Measurements from ENCODE around the gene LRRC10B. TPM values are rescaled to one million over a fixed set of nuclear protein-coding genes. Genes with fewer than 3 reads are reported as not detected.

LRRC10B gene
- total RNA-seq, 1 experiment from 2014 or later = 0.39 TPM

- H3K9ac ChIP-seq (ENCODE audit: extremely low read depth, insufficient read length, low read length) = no peak overlapping the region
- no peak overlapping the region for H2AK5ac ChIP-seq (ENCODE audit: insufficient read length, low read length)
- H4K5ac ChIP-seq (ENCODE audit: insufficient read length, low read depth, low read length) = no peak overlapping the region
- Mint-ChIP-seq H3K9me3 (no peaks in the 10 kb centered on the region), H3K36me3 (ENCODE audit: insufficient read depth in 1 of 3, low read depth in 3 of 3) (no peaks in the 10 kb centered on the region; a peak in 1 of 7 replicates), H3K4me3 (no peak overlapping the region), H3K27me3 (ENCODE audit: low read depth) (peaks cover 27% of the 10 kb centered on the region), H3K4me1 (peaks cover 10 to 26% of the 10 kb centered on the region in 2 experiments), H3K27ac (no peak overlapping the region)
- no peak overlapping the region for H4K8ac ChIP-seq (replicated peaks; ENCODE audit: insufficient read length, low read depth, low read length)
- no peaks in the 10 kb centered on the region for H3K79me2 ChIP-seq (ENCODE audit: insufficient read depth, low read length)
- no peak overlapping the region for H2BK15ac ChIP-seq (ENCODE audit: low read depth, low read length)
- no peak overlapping the region for H3K18ac ChIP-seq (ENCODE audit: insufficient read length, low read depth, low read length)
- 0 out of 2 replicates have a peak, but pooled peaks cover 2% of the 10 kb centered on the region for H3K4me1 ChIP-seq (ENCODE audit: insufficient read depth, low read length)
- H3K4me2 ChIP-seq (ENCODE audit: insufficient read depth, insufficient read length, low read length) = no peak overlapping the region
- 100% methylated on average over 5 of the region's 15 CpGs for WGBS (ENCODE audit: extremely low coverage, insufficient read length, low lambda C conversion rate)
- no peak overlapping the region for H2BK12ac ChIP-seq (ENCODE audit: insufficient read length, low read depth, low read length)
- no peak overlapping the region for H2AFZ ChIP-seq (ENCODE audit: low read length)
- H2BK20ac ChIP-seq (ENCODE audit: low read depth, low read length, poor library complexity, severe bottlenecking) = no peak overlapping the region
- H4K91ac ChIP-seq (ENCODE audit: insufficient read length, low read depth, low read length) = no peak overlapping the region
- H3T11ph ChIP-seq (ENCODE audit: low read length) = no peak overlapping the region
- no peak overlapping the region for H3K23ac ChIP-seq (ENCODE audit: insufficient read length, low read depth, low read length)
- no peak for TF ChIP-seq CTCF (conservative IDR thresholded peaks at IDR 0.05)
- H3K9me3 ChIP-seq (ENCODE audit: control insufficient read depth, low read depth, low read length) = no peaks in the 10 kb centered on the region
- H3K4ac ChIP-seq (ENCODE audit: low read depth, low read length) = no peak overlapping the region
- DNase-seq = no peak
- no peak overlapping the region for H3K14ac ChIP-seq (ENCODE audit: insufficient read depth, low read length)
- no peaks in the 10 kb centered on the region for H3K23me2 ChIP-seq (ENCODE audit: insufficient read length, low read depth, low read length, poor library complexity, severe bottlenecking)
- H2BK120ac ChIP-seq (ENCODE audit: low read depth, low read length, poor library complexity, severe bottlenecking) = no peak overlapping the region
- H3K79me1 ChIP-seq (ENCODE audit: insufficient read depth, low read depth, low read length, poor library complexity, severe bottlenecking) = no peaks in the 10 kb centered on the region
- H3K56ac ChIP-seq (ENCODE audit: insufficient read length, low read depth, low read length) = no peak overlapping the region
- H3K27me3 ChIP-seq (ENCODE audit: insufficient read depth, low read length) = no peaks in the 10 kb centered on the region
- H2BK5ac ChIP-seq (ENCODE audit: insufficient read length, low read length) = no peak overlapping the region
- no peaks in the 10 kb centered on the region for H4K20me1 ChIP-seq (ENCODE audit: control insufficient read depth, insufficient read depth, insufficient read length)
- H3K27ac ChIP-seq (ENCODE audit: insufficient read length, low read depth, low read length) = no peak overlapping the region
Measured at GRCh38 chr11:61496602-61497400, 11.7 kb upstream of the LRRC10B start.
